Astrocyte (in vitro differentiated cells and primary cell): ENCODE measurements around the gene RPN2. TPM values are rescaled to one million over a fixed set of nuclear protein-coding genes. Genes with fewer than 3 reads are reported as not detected.
A peak's percentile ranks its signal among the peaks of the same experiment; 100 is the strongest.

Source experiments
- DNase-seq: peaks from one replicate; pipeline ENCODE4 v3.0.0-alpha.2; 2010; ENCODE audit warnings: low read depth
- FAIRE-seq: peaks from 2 replicates; lab custom pipeline; 2011; peaks lifted over from hg19 to GRCh38; lab: Jason Lieb, UNC
- H2AFZ ChIP-seq: 2 replicates; pipeline ENCODE4 v1.6.0; 2012; ENCODE audit warnings: low read depth, low read length, inconsistent platforms
- H3K27ac ChIP-seq: 2 replicates; pipeline ENCODE4 v1.5.1; 2011; ENCODE audit warnings: low read depth, low read length, inconsistent platforms
- H3K27me3 ChIP-seq: 2 replicates; pipeline ENCODE4 v1.6.0; 2011; ENCODE audit warnings: low read length, inconsistent platforms; ENCODE audit not compliant: insufficient read depth
- H3K36me3 ChIP-seq: 2 replicates; pipeline ENCODE4 v1.5.1; 2011; ENCODE audit warnings: low read length, inconsistent platforms; ENCODE audit not compliant: insufficient read depth
- H3K4me1 ChIP-seq: 2 replicates; pipeline ENCODE4 v1.5.1; 2011; ENCODE audit warnings: low read length, inconsistent platforms; ENCODE audit not compliant: insufficient read depth
- H3K4me2 ChIP-seq: 2 replicates; pipeline ENCODE4 v1.6.0; 2012; ENCODE audit warnings: low read length, inconsistent platforms
- H3K4me3 ChIP-seq: 2 replicates; pipeline ENCODE4 v1.5.1; 2011; ENCODE audit warnings: low read depth, mild to moderate bottlenecking, low read length, inconsistent platforms; ENCODE audit not compliant: insufficient read depth
- H3K79me2 ChIP-seq: 2 replicates; pipeline ENCODE4 v1.6.0; 2012; ENCODE audit warnings: mild to moderate bottlenecking, low read length, inconsistent platforms; ENCODE audit not compliant: insufficient read depth
- H3K9ac ChIP-seq: 2 replicates; pipeline ENCODE4 v1.6.0; 2012; ENCODE audit warnings: mild to moderate bottlenecking, low read length, inconsistent platforms
- H3K9me3 ChIP-seq: 2 replicates; pipeline ENCODE4 v1.5.1; 2012; ENCODE audit warnings: low read depth, mild to moderate bottlenecking, low read length, inconsistent platforms; ENCODE audit not compliant: insufficient read depth
- H4K20me1 ChIP-seq: 2 replicates; pipeline ENCODE4 v1.6.0; 2012; ENCODE audit warnings: low read length, inconsistent platforms; ENCODE audit not compliant: insufficient read depth
- H3K27ac Mint-ChIP-seq: one replicate; pipeline ENCODE4 v1.8.0; 2021; ENCODE audit warnings: mild to moderate bottlenecking, mixed read lengths; ENCODE audit not compliant: unreplicated experiment
- H3K27me3 Mint-ChIP-seq: one replicate; pipeline ENCODE4 v1.8.0; 2021; ENCODE audit warnings: low read depth, mixed read lengths; ENCODE audit not compliant: unreplicated experiment
- H3K36me3 Mint-ChIP-seq: one replicate; pipeline ENCODE4 v1.8.0; 2021; ENCODE audit warnings: low read depth, mixed read lengths; ENCODE audit not compliant: unreplicated experiment
- H3K4me1 Mint-ChIP-seq: one replicate; pipeline ENCODE4 v1.8.0; 2021; ENCODE audit warnings: low read depth, mixed read lengths; ENCODE audit not compliant: unreplicated experiment
- H3K4me3 Mint-ChIP-seq: one replicate; pipeline ENCODE4 v1.8.0; 2021; ENCODE audit warnings: mild to moderate bottlenecking, moderate library complexity, mixed read lengths; ENCODE audit not compliant: unreplicated experiment
- H3K9me3 Mint-ChIP-seq: one replicate; pipeline ENCODE4 v1.8.0; 2021; ENCODE audit warnings: mild to moderate bottlenecking, mixed read lengths; ENCODE audit not compliant: unreplicated experiment
- EZH2 ChIP-seq: IDR thresholded peaks from 2 replicates; pipeline ENCODE4 v1.6.1; 2012; ENCODE audit warnings: mild to moderate bottlenecking, low read length, inconsistent platforms; ENCODE audit not compliant: insufficient read depth
- total RNA-seq: library from RNA; stranded (reverse); gene quantifications from 2 replicates; pipeline ENCODE4 v1.2.1, GENCODE V29; 2021
- TF ChIP-seq, protein P1 (sequence below): IDR thresholded peaks from 2 replicates; pipeline ENCODE4 v1.5.1; 2011; ENCODE audit warnings: low read depth, mild to moderate bottlenecking, inconsistent platforms, low read length, moderate library complexity; ENCODE audit not compliant: insufficient read depth

RPN2 gene
- total RNA-seq, 1 donor from 2014 or later = 259 TPM

DNA sequence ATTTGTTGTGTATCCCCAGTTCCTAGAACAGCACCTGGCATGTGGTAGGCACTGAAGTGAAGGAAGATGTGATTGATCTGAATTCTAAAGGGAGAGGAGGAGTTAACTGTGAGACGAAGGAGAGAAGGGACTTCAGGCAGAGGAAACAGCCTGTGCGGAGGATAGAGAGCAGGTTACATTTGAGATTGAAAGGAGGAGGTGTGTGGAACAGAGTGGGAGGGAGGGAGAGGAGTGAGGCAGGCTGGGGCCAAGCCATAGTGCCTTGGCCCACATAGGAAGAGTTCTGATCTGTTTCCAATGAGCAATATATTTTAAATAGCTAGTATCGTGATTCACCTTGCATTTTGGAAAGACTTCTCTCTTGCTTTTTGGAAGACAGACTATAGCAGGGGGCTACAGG, 14.1 kb downstream of the RPN2 start:
- no peak overlapping the region for H3K27ac Mint-ChIP-seq
- H3K9ac ChIP-seq = no peak overlapping the region
- no peak overlapping the region for H3K27ac ChIP-seq
- no peaks in the 10 kb centered on the region for H3K27me3 Mint-ChIP-seq
- no peak overlapping the region for H3K4me3 Mint-ChIP-seq
- H2AFZ ChIP-seq = no peak overlapping the region
- no peak for TF ChIP-seq EZH2
- TF ChIP-seq, protein P1, sequence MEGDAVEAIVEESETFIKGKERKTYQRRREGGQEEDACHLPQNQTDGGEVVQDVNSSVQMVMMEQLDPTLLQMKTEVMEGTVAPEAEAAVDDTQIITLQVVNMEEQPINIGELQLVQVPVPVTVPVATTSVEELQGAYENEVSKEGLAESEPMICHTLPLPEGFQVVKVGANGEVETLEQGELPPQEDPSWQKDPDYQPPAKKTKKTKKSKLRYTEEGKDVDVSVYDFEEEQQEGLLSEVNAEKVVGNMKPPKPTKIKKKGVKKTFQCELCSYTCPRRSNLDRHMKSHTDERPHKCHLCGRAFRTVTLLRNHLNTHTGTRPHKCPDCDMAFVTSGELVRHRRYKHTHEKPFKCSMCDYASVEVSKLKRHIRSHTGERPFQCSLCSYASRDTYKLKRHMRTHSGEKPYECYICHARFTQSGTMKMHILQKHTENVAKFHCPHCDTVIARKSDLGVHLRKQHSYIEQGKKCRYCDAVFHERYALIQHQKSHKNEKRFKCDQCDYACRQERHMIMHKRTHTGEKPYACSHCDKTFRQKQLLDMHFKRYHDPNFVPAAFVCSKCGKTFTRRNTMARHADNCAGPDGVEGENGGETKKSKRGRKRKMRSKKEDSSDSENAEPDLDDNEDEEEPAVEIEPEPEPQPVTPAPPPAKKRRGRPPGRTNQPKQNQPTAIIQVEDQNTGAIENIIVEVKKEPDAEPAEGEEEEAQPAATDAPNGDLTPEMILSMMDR = no peak
- H4K20me1 ChIP-seq = peaks cover 99% of the 10 kb centered on the region
- H3K4me2 ChIP-seq = no peak overlapping the region
- DNase-seq (no peak), FAIRE-seq (no peak)
- H3K4me3 ChIP-seq = no peak overlapping the region
- H3K9me3 Mint-ChIP-seq = no peaks in the 10 kb centered on the region
- no peaks in the 10 kb centered on the region for H3K27me3 ChIP-seq
- peaks cover 97% of the 10 kb centered on the region for H3K79me2 ChIP-seq
- peaks cover 14% of the 10 kb centered on the region for H3K36me3 ChIP-seq
- no peaks in the 10 kb centered on the region for H3K9me3 ChIP-seq
- peaks cover 1% of the 10 kb centered on the region for H3K36me3 Mint-ChIP-seq
- H3K4me1 Mint-ChIP-seq = peaks cover 14% of the 10 kb centered on the region
- H3K4me1 ChIP-seq = peaks cover 12% of the 10 kb centered on the region

DNA sequence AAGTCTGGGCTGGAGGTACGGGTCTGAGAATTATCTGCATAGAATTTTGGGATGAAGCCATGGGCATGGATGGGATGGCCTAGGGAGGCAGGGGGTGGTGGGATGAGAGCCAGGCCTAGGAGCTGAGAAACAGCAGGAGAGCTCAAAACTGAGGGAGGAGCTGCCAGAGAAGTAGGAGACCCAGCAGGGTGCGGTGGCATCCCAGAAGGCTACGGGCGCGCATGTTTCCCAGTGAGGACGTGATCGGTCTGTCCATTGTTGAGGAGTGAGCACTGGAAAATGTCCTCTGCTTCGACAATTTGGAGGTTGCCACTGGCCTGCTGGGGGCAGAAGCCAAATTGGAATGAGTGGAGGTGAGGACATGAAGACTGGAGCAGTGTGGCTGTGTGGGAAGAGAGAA, 14.7 kb downstream of the RPN2 start:
- H3K4me3 ChIP-seq = no peak overlapping the region
- Mint-ChIP-seq H3K27ac (no peak overlapping the region), H3K4me3 (no peak overlapping the region), H3K27me3 (no peaks in the 10 kb centered on the region), H3K36me3 (peaks cover 3% of the 10 kb centered on the region), H3K9me3 (no peaks in the 10 kb centered on the region), H3K4me1 (peaks cover 14% of the 10 kb centered on the region)
- DNase-seq (no peak), FAIRE-seq (no peak)
- H3K9ac ChIP-seq = no peak overlapping the region
- TF ChIP-seq, protein P1 = no peak
- no peak for TF ChIP-seq EZH2
- no peaks in the 10 kb centered on the region for H3K9me3 ChIP-seq
- H4K20me1 ChIP-seq = peaks cover 99% of the 10 kb centered on the region
- no peaks in the 10 kb centered on the region for H3K27me3 ChIP-seq
- no peak overlapping the region for H3K4me2 ChIP-seq
- H3K79me2 ChIP-seq = peaks cover 97% of the 10 kb centered on the region
- H2AFZ ChIP-seq = no peak overlapping the region
- peaks cover 12% of the 10 kb centered on the region for H3K4me1 ChIP-seq
- H3K27ac ChIP-seq = no peak overlapping the region
- peaks cover 18% of the 10 kb centered on the region for H3K36me3 ChIP-seq

DNA sequence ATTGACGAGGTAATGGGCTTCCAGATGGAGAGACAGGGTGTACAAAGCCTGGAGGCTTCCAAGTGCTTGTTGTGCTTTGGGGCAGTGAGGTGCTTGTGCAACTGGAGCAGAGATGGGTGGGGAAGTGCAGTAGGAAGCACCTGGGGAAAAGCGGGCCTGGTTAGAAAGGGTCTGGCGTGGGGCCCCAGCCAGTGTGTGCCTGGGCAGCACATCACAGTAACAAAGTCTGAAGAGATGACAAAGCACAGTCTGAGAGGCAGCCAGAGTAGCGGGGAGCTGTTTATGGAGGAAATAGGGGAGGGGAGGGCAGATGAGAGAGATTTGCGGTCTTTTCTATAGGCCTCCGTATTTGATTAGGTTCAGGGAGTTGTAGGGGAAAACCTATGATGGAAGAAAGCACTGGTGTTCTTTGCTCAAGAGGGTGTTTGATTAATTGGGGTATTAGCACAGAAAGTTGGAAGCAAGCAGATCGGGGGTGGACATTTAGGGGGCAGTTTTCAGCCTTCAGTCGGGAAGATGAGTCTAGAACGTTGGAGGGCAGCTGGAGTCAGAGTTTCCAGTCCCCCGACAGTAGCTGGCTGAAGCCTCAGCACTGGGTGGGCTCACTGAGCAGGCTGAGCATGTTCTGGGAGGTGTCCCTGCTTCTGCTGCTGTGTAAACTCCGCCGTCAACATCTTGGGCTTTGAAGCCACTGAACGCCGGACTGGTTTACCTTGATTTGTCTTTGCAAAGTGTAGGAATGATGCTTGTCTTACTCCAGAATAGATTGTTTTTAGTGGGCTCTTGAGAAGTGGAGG, 15.7 kb downstream of the RPN2 start:
- Mint-ChIP-seq H3K4me3 (peak overlapping the region; percentile 14), H3K27me3 (no peaks in the 10 kb centered on the region)
- no peak overlapping the region for H3K27ac ChIP-seq

More for the DNA sequence above, 15.7 kb downstream of the RPN2 start:
- Histone ChIP-seq H2AFZ (no peak overlapping the region), H3K9ac (no peak overlapping the region), H3K4me3 (no peak overlapping the region), H3K9me3 (no peaks in the 10 kb centered on the region), H3K4me1 (peaks cover 12% of the 10 kb centered on the region), H3K79me2 (peaks cover 97% of the 10 kb centered on the region), H3K27me3 (no peaks in the 10 kb centered on the region), H4K20me1 (peaks cover 96% of the 10 kb centered on the region), H3K4me2 (no peak overlapping the region), H3K36me3 (peaks cover 20% of the 10 kb centered on the region)
- DNase-seq (no peak), FAIRE-seq (no peak)
- Mint-ChIP-seq H3K27ac (peak overlapping the region; percentile 28), H3K36me3 (peaks cover 7% of the 10 kb centered on the region), H3K4me1 (peaks cover 14% of the 10 kb centered on the region), H3K9me3 (no peaks in the 10 kb centered on the region)
- TF ChIP-seq, protein P1 = no peak
- TF ChIP-seq EZH2 = no peak
